GM18498 (cell line): ENCODE results near the gene RIPPLY1.

ENCODE experiments used
- ATAC-seq: cut with Tn5 transposase; IDR thresholded peaks from one replicate; pipeline ENCODE4 v1.9.1; 2021; ENCODE audit warnings: mild to moderate bottlenecking, moderate library complexity; ENCODE audit not compliant: unreplicated experiment

The RIPPLY1 gene

GRCh38 chrX:106903291-106903824 is at the start of gene RIPPLY1:
RIPPLY1 (minus strand) TSS chrX:106903341; CDS start chrX:106903287, 54 bp downstream.
- ATAC-seq = no peak

- no peak for ATAC-seq
Observed at GRCh38 chrX:106952538-106952937, 49.4 kb upstream of the RIPPLY1 start.

- ATAC-seq = no peak
Observed at GRCh38 chrX:106952089-106952488, 48.9 kb upstream of the RIPPLY1 start.

- ATAC-seq = no peak
Observed at GRCh38 chrX:106951230-106951629, 48.1 kb upstream of the RIPPLY1 start.

- ATAC-seq = no peak
Observed at GRCh38 chrX:106950381-106950780, 47.2 kb upstream of the RIPPLY1 start.

- no peak for ATAC-seq
Observed at GRCh38 chrX:106949366-106949765, 46.2 kb upstream of the RIPPLY1 start.

GRCh38 chrX:106948641-106949040 is 45.5 kb upstream of the RIPPLY1 start:
- no peak for ATAC-seq

GRCh38 chrX:106946464-106946863 is 43.3 kb upstream of the RIPPLY1 start:
- no peak for ATAC-seq

GRCh38 chrX:106940068-106940467 is 36.9 kb upstream of the RIPPLY1 start:
- no peak for ATAC-seq

GRCh38 chrX:106939566-106939965 is 36.4 kb upstream of the RIPPLY1 start:
- ATAC-seq = no peak

GRCh38 chrX:106936246-106936645 is 33.1 kb upstream of the RIPPLY1 start:
- no peak for ATAC-seq

GRCh38 chrX:106935175-106935574 is 32.0 kb upstream of the RIPPLY1 start:
- no peak for ATAC-seq

- ATAC-seq = no peak
Observed at GRCh38 chrX:106933538-106933961, 30.4 kb upstream of the RIPPLY1 start.

GRCh38 chrX:106932960-106933537 is 29.9 kb upstream of the RIPPLY1 start:
- ATAC-seq = no peak

GRCh38 chrX:106932492-106932923 is 29.4 kb upstream of the RIPPLY1 start:
- no peak for ATAC-seq

- no peak for ATAC-seq
Observed at GRCh38 chrX:106931831-106932491, 28.8 kb upstream of the RIPPLY1 start.

- ATAC-seq = no peak
Observed at GRCh38 chrX:106928227-106928626, 25.1 kb upstream of the RIPPLY1 start.

- no peak for ATAC-seq
Observed at GRCh38 chrX:106927700-106928099, 24.6 kb upstream of the RIPPLY1 start.

GRCh38 chrX:106927023-106927422 is 23.9 kb upstream of the RIPPLY1 start:
- ATAC-seq = no peak

- ATAC-seq = no peak
Observed at GRCh38 chrX:106921637-106922036, 18.5 kb upstream of the RIPPLY1 start.

- ATAC-seq = no peak
Observed at GRCh38 chrX:106919932-106920452, 16.9 kb upstream of the RIPPLY1 start, which contains the start of gene CLDN2. CLDN2 (plus strand) TSS chrX:106920402; CDS start chrX:106928229, 7,827 bp downstream.
